GM12878 (cell line): ENCODE data around the gene ABCC3. TPM values are rescaled to one million over a fixed set of nuclear protein-coding genes. Genes with fewer than 3 reads are reported as not detected.

ENCODE experiments used
- ATAC-seq: fragments of 200-7000 bp; cut with Tn5 transposase; 3 replicates; pipeline ENCODE4 v1.9.1; 2020; ENCODE audit warnings: mild to moderate bottlenecking, moderate library complexity
- BruUV-seq: library from RNA; stranded (reverse); fragments of 400-500 nt; replicated peaks from 2 replicates; lab custom pipeline; 2021; lab: Mats Ljungman, UMichigan
- CTCF ChIA-PET: fragments of 300-600 bp; sonication (Branson Sonifier 250); formaldehyde crosslinking; extraction: SDS; loops from one replicate; lab custom pipeline; 2021; ENCODE audit warnings: inconsistent platforms; lab: Yijun Ruan, JAX
- POLR2A ChIA-PET: fragments of 350-600 bp; formaldehyde crosslinking; extraction: SDS; loops from one replicate; lab custom pipeline; 2021; ENCODE audit warnings: inconsistent platforms; lab: Charles Lee
- RAD21 ChIA-PET: fragments of 300-600 bp; sonication (Branson Sonifier 250); formaldehyde crosslinking; loops from one replicate; lab custom pipeline; 2023; ENCODE audit warnings: antibody characterized with exemption; ENCODE audit not compliant: unreplicated experiment; lab: Charles Lee
- SMC1A ChIA-PET: fragments of 300-600 bp; sonication (Branson Sonifier 250); formaldehyde crosslinking; loops from one replicate; lab custom pipeline; 2023; ENCODE audit not compliant: unreplicated experiment, uncharacterized antibody; lab: Charles Lee
- DNase-seq: peaks from one replicate; pipeline ENCODE4 v3.0.0-alpha.2; 2011; ENCODE audit warnings: low read depth, low spot score
- FAIRE-seq: peaks from 3 replicates; lab custom pipeline; 2011; peaks lifted over from hg19 to GRCh38; lab: Jason Lieb, UNC
- H2AFZ ChIP-seq: 2 replicates; pipeline ENCODE4 v1.6.0; 2011; ENCODE audit warnings: low read depth, low read length, control low read depth; ENCODE audit not compliant: control insufficient read depth
- H3K27ac ChIP-seq: 2 replicates; pipeline ENCODE4 v1.5.1; 2011; ENCODE audit warnings: control low read depth; ENCODE audit not compliant: control insufficient read depth, insufficient read depth
- H3K27me3 ChIP-seq, 2 experiments: replicated peaks in 1 of 2; 2 replicates each; pipeline versions ENCODE4 v1.6.0 to v1.6.1; 2011; ENCODE audit warnings: low read length in 1 of 2; ENCODE audit not compliant: control insufficient read depth in 2 of 2, insufficient read depth in 2 of 2
- H3K36me3 ChIP-seq, 2 experiments: 2 replicates each; pipeline ENCODE4 v1.5.1; 2011; ENCODE audit warnings: low read length in 1 of 2; ENCODE audit not compliant: control insufficient read depth in 2 of 2, insufficient read depth in 2 of 2
- H3K4me1 ChIP-seq: 2 replicates; pipeline ENCODE4 v1.6.1; 2011; ENCODE audit warnings: mild to moderate bottlenecking, low read length, moderate library complexity, mixed read lengths; ENCODE audit not compliant: control insufficient read depth, insufficient read depth
- H3K4me2 ChIP-seq: 2 replicates; pipeline ENCODE4 v1.6.0; 2011; ENCODE audit warnings: control low read depth; ENCODE audit not compliant: control insufficient read depth, insufficient read depth
- H3K4me3 ChIP-seq: fragments of 200-600 bp; sonication (generic); 2 replicates; pipeline ENCODE4 v1.5.1; 2016
- H3K79me2 ChIP-seq: 2 replicates; pipeline ENCODE4 v1.6.0; 2011; ENCODE audit warnings: low read length; ENCODE audit not compliant: control insufficient read depth, insufficient read depth
- H3K9ac ChIP-seq: 2 replicates; pipeline ENCODE4 v1.8.0; 2011; ENCODE audit warnings: low read length, control low read depth, mixed read lengths; ENCODE audit not compliant: control insufficient read depth, insufficient read depth
- H3K9me3 ChIP-seq: replicated peaks from 3 replicates; pipeline ENCODE4 v1.5.1; 2011; ENCODE audit warnings: mild to moderate bottlenecking, low read length; ENCODE audit not compliant: control insufficient read depth, insufficient read depth
- H4K20me1 ChIP-seq: 2 replicates; pipeline ENCODE4 v1.6.0; 2011; ENCODE audit not compliant: control insufficient read depth, insufficient read depth
- JUND ChIP-seq: IDR thresholded peaks from 2 replicates; pipeline ENCODE4 v1.6.1; 2012; ENCODE audit warnings: low read depth, mild to moderate bottlenecking, low read length, improper control_type of control experiment, moderate library complexity
- MXI1 ChIP-seq: fragments of 150-350 bp; IDR thresholded peaks from 2 replicates; pipeline ENCODE4 v1.6.1; 2011; ENCODE audit warnings: low read depth, mild to moderate bottlenecking, inconsistent platforms, low read length, improper control_type of control experiment
- SPI1 ChIP-seq: IDR thresholded peaks from 2 replicates; pipeline ENCODE4 v1.6.1; 2011; ENCODE audit warnings: low read depth, mild to moderate bottlenecking, low read length, moderate library complexity, borderline replicate concordance; ENCODE audit not compliant: insufficient read depth
- SREBF2 ChIP-seq: IDR thresholded peaks from 2 replicates; pipeline ENCODE4 v1.6.1; 2012; ENCODE audit warnings: mild to moderate bottlenecking, low read length
- TARDBP ChIP-seq: IDR thresholded peaks from 2 replicates; pipeline ENCODE4 v1.6.1; 2016; ENCODE audit warnings: borderline replicate concordance
- ZNF207 ChIP-seq: fragments of 450-650 bp; IDR thresholded peaks from 2 replicates; pipeline ENCODE4 v1.6.1; 2014; ENCODE audit warnings: antibody characterized with exemption, mild to moderate bottlenecking, borderline replicate concordance
- WGBS: methylation state at CpG from one replicate; pipeline ENCODE4 v1.1.6; 2016; ENCODE audit warnings: low lambda C conversion rate; ENCODE audit not compliant: insufficient replicate concordance, insufficient coverage; ENCODE audit errors: missing lambda C conversion rate; 5-methylcytosine and 5-hydroxymethylcytosine counted together
- in situ Hi-C: fragments of 300-500 bp; cut with MboI; formaldehyde crosslinking; loops from 9 replicates; pipeline ENCODE4 v1.14.3; 2018; ENCODE audit warnings: mixed read lengths
- intact Hi-C: fragments of 100-400 bp; cut with micrococcal nuclease; formaldehyde crosslinking; loops from one replicate; pipeline ENCODE4 v1.14.2; 2022; ENCODE audit not compliant: unreplicated experiment
- polyA plus RNA-seq, 11 experiments: library from polyadenylated mRNA; depleted of rRNA in 4 of 11; unstranded in 6 of 11; stranded (reverse) in 5 of 11; fragments of >200 nt; fragmentation: Nextera tagmentation in 4 of 11; fragmentation: Illumina TruSeq in 1 of 11; extraction: Ambion mirVana in 4 of 11; extraction: Trizol in 1 of 11; gene quantifications; 1 replicate in 1 of 11; 2 replicates in 10 of 11; pipeline versions ENCODE4 v1.2.1 to v1.2.3, GENCODE V29; 2011 to 2016; ENCODE audit warnings: inconsistent platforms in 2 of 11, missing spikeins in 2 of 11, low read depth in 1 of 11
- total RNA-seq, 4 experiments: library from RNA; depleted of rRNA in 3 of 4; stranded (reverse); fragments of >200 nt in 3 of 4; fragmentation: Illumina TruSeq in 1 of 4; extraction: Trizol in 1 of 4; gene quantifications; 2 replicates each; pipeline versions ENCODE4 v1.2.1 to v1.2.3, GENCODE V29; 2013 to 2021

ABCC3 gene
- total and polyA plus RNA-seq, 10 of the 15 experiments (the other 5 are each of a cell fraction or from before 2014, with no cell fraction given): 0.21 to 2.3 (median 0.71) TPM; not detected in 6

DNA sequence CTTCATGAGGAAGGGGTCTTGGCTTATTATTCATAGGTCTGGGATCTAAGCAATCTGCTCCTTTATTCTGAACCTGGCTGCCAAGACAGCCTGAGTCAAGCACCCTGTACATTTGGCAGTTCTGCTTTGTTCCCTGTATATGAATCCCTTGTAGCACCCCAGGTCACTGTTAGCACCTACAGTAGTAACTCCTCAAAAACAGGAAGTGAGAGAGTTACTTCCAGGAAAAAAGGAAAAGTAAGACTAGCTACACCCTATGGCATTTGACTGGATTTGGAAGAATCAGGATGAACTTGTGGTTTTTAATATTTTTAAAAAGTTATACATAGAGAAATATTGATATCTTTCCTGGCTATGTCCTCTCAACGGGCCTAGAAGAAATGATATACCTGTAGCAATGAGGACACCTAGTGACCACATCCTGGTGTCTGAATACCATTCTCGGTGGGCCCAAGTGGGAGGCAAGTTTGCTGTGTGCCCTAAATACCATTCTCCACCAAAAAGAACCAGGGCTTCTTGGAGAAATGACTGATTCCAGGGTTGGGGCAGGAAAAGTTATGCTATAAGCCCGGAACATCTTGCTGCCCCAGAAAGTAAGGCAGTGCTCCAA, 63.1 kb downstream of the ABCC3 start:
- CTCF ChIA-PET: interaction anchor here (0.8 to 8.2 kb wide), 8 partner anchors 8 to 218 kb away, joined by 3 to 211 read pairs (median 6); partner anchors contain the start of genes ABCC3 and RSAD1
- POLR2A ChIA-PET: interaction anchor here (1.8 kb wide), 1 partner anchor 67 kb away, joined by 4 read pairs; no protein-coding TSS in a partner anchor
- peak; percentile 52; the same call in 1 of the 2 replicates for TF ChIP-seq SPI1
- TF ChIP-seq JUND: no peak
- peaks cover 13% of the 10 kb centered on the region for H3K4me1 ChIP-seq
- H3K9me3 ChIP-seq: no peaks in the 10 kb centered on the region
- ATAC-seq (no peak), FAIRE-seq (no peak), DNase-seq (no peak)
- RAD21 ChIA-PET: interaction anchor here (1.0 to 5.5 kb wide), 4 partner anchors 59 to 218 kb away, joined by 3 to 34 read pairs (median 4); no protein-coding TSS in a partner anchor
- H3K4me3 ChIP-seq: no peak overlapping the region
- no peak overlapping the region for H3K27ac ChIP-seq
- in situ Hi-C loops: loop anchor here (5.0 kb wide), 1 partner anchor 150 kb away; the partner anchor contains the start of gene SPATA20
- H3K9ac ChIP-seq: no peak overlapping the region
- SMC1A ChIA-PET: interaction anchor here (0.8 to 6.0 kb wide), 2 partner anchors 36 to 68 kb away, joined by 3 to 90 read pairs; no protein-coding TSS in a partner anchor
- H3K36me3 ChIP-seq: peaks cover 10 to 30% of the 10 kb centered on the region in 2 experiments
- no peak overlapping the region for H2AFZ ChIP-seq
- H4K20me1 ChIP-seq: no peaks in the 10 kb centered on the region
- 98% methylated on average over 3 of the region's 3 CpGs for WGBS
- no peaks in the 10 kb centered on the region for H3K27me3 ChIP-seq
- intact Hi-C loops: no loop called here
- H3K4me2 ChIP-seq: no peak overlapping the region
- H3K79me2 ChIP-seq: no peaks in the 10 kb centered on the region; the same call in 1 of the 2 replicates
- BruUV-seq: no TSS peak

DNA sequence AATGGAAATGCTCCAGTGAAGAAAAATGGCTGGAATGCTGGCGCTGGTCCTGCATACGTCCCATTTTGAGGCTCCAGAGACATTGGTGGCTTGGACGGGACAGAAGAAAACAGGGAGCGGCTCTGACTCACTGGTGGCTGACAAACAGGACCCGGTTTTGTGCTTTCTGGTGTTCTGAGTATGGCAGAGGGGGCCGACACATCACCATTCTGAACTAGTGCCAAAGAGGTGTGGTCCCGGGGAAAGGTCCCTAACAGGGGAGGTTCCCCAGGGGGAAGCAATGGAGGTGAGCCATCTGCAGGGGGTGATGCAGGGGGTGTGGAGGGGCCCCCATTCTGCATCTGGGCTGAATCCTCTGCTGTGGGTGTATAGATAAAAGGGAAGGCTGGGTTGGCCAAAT, 64.7 kb downstream of the ABCC3 start:
- POLR2A ChIA-PET: interaction anchor here (0.6 kb wide), 1 partner anchor 555 kb away, joined by 3 read pairs; no protein-coding TSS in a partner anchor
- peaks cover 13% of the 10 kb centered on the region for H3K4me1 ChIP-seq
- no peaks in the 10 kb centered on the region for H3K9me3 ChIP-seq
- H3K9ac ChIP-seq: no peak overlapping the region
- 94% methylated on average over 7 of the region's 7 CpGs for WGBS
- no peak for DNase-seq
- BruUV-seq: no TSS peak
- in situ Hi-C loops: loop anchor here (5.0 kb wide), 1 partner anchor 152 kb away; the partner anchor contains the start of gene SPATA20
- H4K20me1 ChIP-seq: no peaks in the 10 kb centered on the region
- H3K27ac ChIP-seq: no peak overlapping the region
- FAIRE-seq: no peak
- peaks cover 8 to 25% of the 10 kb centered on the region in 2 experiments for H3K36me3 ChIP-seq
- no peak for ATAC-seq
- intact Hi-C loops: no loop called here
- SMC1A ChIA-PET: interaction anchor here (6.0 kb wide), 1 partner anchor 69 kb away, joined by 90 read pairs; no protein-coding TSS in a partner anchor
- H3K4me3 ChIP-seq: no peak overlapping the region
- TF ChIP-seq ZNF207: no peak
- no peak for TF ChIP-seq SREBF2
- TF ChIP-seq TARDBP: no peak
- no peak for TF ChIP-seq MXI1
- no peak for TF ChIP-seq SPI1
- CTCF ChIA-PET: no interaction called here
- RAD21 ChIA-PET: no interaction called here
- H3K79me2 ChIP-seq: peaks cover 2% of the 10 kb centered on the region
- H3K27me3 ChIP-seq: no peaks in the 10 kb centered on the region
- no peak overlapping the region for H3K4me2 ChIP-seq
- H2AFZ ChIP-seq: no peak overlapping the region
